Articular chondrocyte of knee joint (primary cell): Measurements from ENCODE around the gene EIF5A. TPM values are rescaled to one million over a fixed set of nuclear protein-coding genes. Genes with fewer than 3 reads are reported as not detected.

ENCODE experiments used
- small RNA-seq: library from RNA; depleted of rRNA; stranded (forward); fragments of <200 nt; gene quantifications from one replicate; pipeline ENCODE3, GENCODE V24; 2012
- total RNA-seq: library from RNA; depleted of rRNA; stranded (reverse); fragments of >200 nt; gene quantifications from 2 replicates; pipeline ENCODE4 v1.2.3, GENCODE V29; 2012

Gene EIF5A
- 575 and 584 TPM in 2 replicates for total RNA-seq

DNA sequence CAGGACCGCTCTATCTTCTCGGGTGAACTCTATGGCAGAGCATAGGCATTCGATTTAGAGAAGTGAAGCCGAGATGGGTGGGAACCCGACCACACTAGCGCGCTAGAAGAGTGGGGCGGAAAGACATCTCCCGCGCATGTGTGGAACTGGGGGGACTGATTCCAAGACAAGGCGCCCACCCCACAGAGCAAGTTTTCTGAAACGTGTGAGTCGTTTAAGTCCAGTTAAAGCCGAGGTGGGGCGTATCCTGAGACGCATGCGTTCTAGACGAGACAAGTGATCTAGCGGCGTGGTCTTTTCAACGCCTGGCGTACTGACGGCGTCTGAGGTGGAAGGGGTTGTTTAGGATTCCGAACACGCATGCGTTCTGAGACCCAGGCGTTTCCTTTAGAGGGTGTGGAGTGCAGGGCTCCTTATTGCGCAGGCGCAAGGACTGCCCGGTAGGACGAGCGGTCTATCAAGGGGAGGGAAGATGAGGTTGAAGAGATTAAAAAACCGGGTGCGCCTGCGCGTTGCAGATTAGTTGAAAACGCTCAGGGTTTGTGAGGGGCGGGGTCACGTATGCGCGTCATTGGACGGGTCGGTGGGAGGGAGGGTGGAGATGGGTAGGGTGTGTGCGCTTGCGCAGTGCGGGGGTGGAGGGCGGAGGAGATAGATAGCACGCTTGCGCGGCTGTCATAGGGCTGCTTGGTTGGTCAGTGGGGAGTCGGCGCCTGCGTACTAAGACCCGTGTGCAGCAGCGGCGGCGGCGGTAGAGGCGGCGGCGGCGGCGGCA is at the start of gene EIF5A:
Gene EIF5A (plus strand): TSS at position 718 of the 775 bp plus-strand sequence. CDS start 2,008 bp downstream, outside the sequence.

DNA sequence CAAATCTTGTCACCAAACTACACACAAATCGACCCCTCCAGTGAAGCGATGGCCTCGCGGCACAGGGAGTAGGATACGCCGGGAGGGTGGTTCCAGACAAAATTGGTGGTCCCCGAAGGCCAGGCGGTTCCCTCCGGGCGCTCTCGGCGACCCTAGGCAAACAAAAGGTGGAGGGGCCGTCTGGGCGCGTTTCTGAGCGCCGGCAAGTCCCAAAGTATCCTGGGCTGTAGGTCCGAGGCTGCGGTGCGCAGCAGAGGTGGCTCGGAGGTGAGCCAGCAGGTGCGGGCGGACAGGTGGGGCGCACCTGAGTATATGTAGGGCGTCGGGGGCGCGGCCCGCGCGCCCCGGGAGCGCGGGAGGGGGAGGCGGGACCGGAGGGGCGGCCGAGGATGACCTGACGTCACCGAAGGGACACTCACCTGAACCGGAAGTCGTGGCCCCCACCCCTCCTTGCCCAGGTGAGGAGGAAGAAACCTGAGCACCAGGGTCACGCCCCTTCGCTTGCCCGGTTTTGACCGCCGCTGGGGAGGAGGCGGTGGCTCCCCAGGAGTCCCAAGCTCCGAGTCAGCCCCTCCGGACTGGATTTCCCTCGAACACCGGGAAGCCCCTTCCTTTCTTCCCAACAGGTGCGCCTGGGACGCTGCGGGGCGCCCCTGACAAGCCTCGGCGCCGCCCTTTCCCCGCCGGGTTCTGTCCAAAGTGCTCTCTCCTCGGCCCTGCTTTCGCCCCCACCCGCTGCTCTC is 45.1 kb upstream of the EIF5A start, which contains the start of gene CLDN7:
Gene CLDN7 (minus strand): TSS at position 287 of the 743 bp plus-strand sequence. CDS start 435 bp downstream, outside the sequence.

DNA sequence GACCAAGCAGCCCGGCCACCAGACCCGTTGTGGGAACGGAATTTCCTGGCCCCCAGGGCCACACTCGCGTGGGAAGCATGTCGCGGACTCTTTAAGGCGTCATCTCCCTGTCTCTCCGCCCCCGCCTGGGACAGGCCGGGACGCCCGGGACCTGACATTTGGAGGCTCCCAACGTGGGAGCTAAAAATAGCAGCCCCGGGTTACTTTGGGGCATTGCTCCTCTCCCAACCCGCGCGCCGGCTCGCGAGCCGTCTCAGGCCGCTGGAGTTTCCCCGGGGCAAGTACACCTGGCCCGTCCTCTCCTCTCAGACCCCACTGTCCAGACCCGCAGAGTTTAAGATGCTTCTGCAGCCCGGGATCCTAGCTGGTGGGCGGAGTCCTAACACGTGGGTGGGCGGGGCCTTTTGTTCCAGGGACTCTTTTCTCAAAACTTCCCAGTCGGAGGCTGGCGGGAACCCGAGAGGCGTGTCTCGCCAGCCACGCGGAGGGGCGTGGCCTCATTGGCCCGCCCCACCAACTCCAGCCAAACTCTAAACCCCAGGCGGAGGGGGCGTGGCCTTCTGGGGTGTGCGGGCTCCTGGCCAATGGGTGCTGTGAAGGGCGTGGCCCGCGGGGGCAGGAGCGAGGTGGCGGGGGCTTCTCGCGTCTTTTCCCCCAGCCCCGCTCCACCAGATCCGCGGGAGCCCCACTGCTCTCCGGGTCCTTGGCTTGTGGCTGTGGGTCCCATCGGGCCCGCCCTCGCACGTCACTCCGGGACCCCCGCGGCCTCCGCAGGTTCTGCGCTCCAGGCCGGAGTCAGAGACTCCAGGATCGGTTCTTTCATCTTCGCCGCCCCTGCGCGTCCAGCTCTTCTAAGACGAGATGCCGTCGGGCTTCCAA is 26.1 kb upstream of the EIF5A start, which contains the start of gene SLC2A4:
Gene SLC2A4 (plus strand): TSS at position 645 of the 879 bp plus-strand sequence. CDS start 217 bp downstream, at position 862.

DNA sequence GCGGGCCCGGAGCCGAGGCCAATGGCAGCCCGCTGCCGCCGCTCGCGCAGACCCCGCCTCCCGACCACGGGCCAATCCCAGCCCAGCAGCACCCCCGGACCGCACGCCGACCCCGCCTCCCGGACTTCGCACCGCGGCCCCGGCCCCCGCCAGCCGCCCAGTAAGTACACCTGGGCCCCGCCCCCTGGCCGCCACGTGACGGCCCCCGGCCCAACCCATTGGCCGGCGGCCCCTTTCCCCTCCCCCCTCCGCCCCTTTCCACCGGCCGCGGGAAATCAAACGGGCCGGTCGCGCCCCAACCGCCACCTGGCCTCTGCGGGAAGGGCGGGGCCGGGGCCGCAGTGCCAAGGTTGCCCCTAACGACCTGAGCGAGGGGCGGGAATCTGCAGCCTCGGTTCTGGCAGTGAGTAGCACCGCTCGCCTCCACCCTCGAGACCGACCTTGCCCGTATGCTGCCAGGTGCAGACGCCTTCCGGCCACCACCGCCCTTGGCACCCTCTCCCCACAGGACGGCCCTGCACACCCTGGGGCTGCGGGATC is 12.7 kb upstream of the EIF5A start, which contains the start of gene YBX2:
Gene YBX2 (minus strand): TSS at position 26 of the 540 bp plus-strand sequence. CDS start 139 bp downstream, outside the sequence.

DNA sequence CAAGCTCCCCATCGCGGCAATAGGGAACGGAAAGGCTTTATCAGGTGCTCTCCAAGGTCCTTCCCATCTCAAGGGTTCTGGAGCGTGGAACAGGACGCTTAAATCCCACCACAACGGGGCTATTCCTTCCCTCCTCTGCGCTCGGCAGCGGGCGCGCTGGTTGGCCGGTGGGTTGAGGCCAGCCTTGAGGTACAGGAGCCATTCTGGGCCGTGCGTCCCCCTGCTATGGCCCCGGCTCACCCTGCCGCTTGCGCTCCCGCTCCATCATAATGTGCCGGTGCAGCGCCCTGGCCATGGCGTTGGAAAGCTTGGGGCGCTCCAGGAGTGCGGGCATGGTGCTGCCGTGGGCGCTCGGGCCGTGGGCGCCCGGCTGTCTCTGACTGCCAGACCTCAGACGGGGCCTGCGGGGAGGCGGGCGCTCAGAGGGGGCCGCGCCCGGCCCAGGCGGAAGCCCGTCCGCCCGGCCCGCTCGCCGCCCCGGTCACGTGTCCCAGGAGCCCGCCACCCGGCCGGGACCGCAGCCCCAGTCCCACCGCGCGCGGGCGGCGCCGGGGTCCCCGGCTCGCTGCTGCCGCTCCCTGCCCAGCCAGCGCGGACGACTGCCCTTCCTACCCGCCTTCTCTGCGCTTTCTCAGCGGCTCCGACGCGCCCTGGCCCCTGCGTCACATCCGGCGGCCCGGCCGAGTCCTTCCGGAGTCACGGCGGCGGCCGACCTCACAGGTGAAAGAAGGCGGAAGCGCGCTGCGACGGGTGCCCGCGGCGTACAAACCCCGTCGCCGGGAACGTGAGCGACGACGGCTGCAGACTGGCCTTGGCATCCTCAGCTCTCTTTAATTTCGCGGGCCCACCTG is 7.5 kb downstream of the EIF5A start, which contains the start of gene GPS2:
Gene GPS2 (minus strand): TSS at position 642 of the 851 bp plus-strand sequence. CDS start 308 bp downstream, at position 334.

DNA sequence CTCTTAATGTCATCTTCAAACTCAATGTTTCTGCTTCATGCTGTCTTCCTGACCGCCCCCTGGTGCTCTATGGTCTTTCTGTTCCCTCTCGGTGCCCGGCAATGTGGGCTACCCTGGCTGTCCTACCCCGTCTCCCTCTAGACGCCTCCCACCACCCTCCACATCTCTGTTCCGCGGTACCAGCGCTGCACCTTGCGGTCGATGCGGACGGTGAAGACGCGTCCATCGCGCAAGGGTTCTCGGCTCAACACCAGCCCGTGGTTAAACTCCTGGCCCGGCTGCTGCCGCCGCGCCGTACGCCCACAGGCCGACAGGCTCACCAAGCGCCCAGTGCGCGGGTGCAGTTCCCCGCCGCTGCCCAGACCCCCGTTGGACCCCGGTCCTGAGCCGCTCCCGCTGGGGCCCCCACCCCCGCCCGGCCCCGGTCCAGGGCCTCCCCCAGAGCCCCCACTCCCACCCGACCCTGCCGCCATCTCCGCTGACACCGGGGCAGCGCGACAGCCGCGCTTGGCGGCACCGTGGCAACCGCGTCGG is 21.5 kb downstream of the EIF5A start, which contains the start of gene NEURL4:
Gene NEURL4 (minus strand): TSS at position 496 of the 534 bp plus-strand sequence. CDS start 23 bp downstream, at position 473.

DNA sequence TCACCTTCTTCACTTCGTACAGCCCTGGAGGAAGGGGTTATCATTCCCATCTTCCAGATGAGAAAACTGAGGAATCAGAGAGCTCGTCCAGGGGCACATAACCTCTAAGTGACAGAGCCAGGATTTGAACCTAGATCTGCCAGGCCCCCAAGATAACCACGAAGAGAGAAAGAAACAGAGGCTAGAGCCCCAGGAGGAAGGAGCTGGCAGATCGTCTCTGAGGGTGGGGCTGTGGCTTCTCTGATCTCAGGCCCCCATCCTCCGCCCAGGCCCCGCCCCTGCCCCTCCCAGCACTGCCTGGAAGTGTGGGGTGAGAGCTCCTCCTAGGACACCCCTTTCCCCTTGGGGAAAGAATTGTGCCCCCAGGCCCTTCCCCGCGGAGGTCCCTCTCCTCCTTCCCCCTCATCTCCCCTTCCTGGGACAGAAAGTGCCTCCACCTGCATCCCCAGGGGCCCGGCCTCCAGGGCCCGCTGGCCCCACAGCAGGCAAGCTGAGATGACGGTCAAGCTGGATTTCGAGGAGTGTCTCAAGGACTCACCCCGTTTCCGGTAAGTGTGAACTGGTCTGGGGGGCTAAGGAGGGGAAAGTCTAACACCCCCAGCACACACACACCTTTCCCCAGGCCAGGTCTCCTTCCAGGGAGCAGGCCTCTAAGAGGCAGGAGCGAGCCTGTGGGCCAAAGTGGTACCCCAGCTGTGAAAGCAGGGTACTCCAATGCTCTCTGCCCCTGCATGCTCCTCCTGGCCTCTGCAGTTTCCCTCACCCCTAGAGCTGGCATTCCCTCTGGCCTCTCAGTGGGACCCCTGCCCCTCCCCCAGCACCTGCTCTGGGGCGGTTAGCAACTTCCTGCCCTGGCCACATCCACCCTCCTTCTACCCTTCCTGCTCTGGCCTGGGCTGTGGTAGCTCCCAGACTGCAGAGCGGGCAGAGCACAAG is 29.1 kb downstream of the EIF5A start, which contains the start of gene ACAP1:
Gene ACAP1 (plus strand): TSS at position 290 of the 936 bp plus-strand sequence. CDS start 206 bp downstream, at position 496.

DNA sequence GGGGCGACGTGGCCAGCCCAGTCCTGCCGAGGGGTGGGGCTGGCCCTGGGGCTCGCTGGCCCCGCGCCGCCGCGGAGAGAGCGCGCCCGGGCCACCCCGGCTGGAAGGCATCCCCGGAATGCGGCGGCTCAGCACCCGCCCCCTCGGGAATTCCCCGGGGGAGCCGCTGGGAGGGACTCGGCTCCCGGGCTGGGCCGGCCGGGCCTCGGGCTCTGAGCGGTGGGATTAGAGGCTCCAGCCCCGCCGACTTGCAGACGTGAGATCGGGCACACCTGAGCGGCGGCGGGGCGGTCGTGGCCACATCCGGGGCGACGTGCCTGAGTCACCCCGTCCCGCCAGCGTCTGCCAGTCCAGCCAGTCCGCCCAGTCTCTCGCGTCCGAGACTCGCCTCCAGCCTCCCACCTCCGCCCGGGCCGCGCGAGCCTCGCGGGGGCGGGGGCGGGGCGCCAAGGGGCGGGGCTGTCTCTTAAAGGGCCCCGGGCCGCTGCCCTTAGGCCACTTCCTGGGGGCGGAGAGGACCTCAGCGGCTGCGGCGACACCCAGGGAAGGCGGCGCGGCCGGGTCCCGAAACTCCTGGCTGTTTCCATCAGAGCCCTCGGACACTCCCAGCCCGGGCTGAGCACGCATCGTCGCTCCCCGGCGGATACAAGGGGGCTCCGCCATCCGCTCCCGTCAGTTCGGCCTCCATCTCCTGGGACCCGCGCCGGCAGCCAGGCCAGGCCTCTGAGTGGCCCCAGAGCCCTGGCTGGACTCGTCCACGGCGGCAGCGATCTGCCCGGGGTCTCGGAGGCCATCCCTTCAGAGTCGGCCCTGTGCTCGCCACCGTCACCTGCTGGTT is 44.5 kb downstream of the EIF5A start, which contains the start of gene KCTD11:
Gene KCTD11 (plus strand): TSS at position 498 of the 838 bp plus-strand sequence.

DNA sequence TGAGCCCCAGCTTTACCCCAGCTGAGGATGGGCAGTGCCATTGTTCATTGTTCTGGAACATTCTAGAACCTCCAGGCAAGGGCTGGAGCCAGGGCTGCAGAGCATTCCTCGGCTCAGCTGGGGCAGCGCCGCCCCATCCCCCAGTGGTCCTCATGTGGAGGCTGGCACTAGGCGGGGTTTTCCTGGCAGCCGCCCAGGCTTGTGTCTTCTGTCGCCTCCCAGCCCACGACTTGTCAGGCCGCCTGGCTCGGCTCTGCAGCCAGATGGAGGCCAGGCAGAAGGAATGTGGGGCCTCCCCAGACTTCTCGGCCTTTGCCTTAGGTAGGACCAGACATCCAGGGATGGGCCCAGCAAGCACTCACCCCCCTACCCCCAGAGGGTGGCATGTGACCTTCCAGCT is 47.6 kb downstream of the EIF5A start, which contains the start of gene TMEM95:
Gene TMEM95 (plus strand): TSS at position 104 of the 400 bp plus-strand sequence. CDS start 49 bp downstream, at position 153.

Small RNA genes lying within 50 kb of the gene (small RNA-seq; reads per million reads assigned to genes)
- gene AC026954.2: not detected
- gene RF00019: not detected

Other genes with a start within 250 kb of the EIF5A start
- gene CLEC10A, start 227.4 kb upstream of the EIF5A start, total RNA-seq: not detected in 2 replicates
- not detected in 2 replicates for gene ASGR2, start 192.8 kb upstream of the EIF5A start, total RNA-seq
- gene ASGR1, start 128.3 kb upstream of the EIF5A start, total RNA-seq: 0.65 and 0.76 TPM in 2 replicates
- 7.7 and 8.8 TPM in 2 replicates for gene DLG4, start 87.8 kb upstream of the EIF5A start, total RNA-seq
- 205 and 214 TPM in 2 replicates for gene ACADVL, start 87.7 kb upstream of the EIF5A start, total RNA-seq
- 54.4 and 63.1 TPM in 2 replicates for gene DVL2, start 73.1 kb upstream of the EIF5A start, total RNA-seq
- gene PHF23, start 68.2 kb upstream of the EIF5A start, total RNA-seq: 34.4 and 38.5 TPM in 2 replicates
- gene GABARAP, start 65.2 kb upstream of the EIF5A start, total RNA-seq: 315 and 440 TPM in 2 replicates
- gene CTDNEP1, start 55.9 kb upstream of the EIF5A start, total RNA-seq: 30.1 and 39.5 TPM in 2 replicates
- 31.6 and 39.1 TPM in 2 replicates for gene ELP5, start 55.4 kb upstream of the EIF5A start, total RNA-seq
- gene CLDN7, start 45.1 kb upstream of the EIF5A start, total RNA-seq: 2.4 and 2.7 TPM in 2 replicates
- 0.11 TPM in 1 of 2 replicates, not detected in the other for gene SLC2A4, start 25.9 kb upstream of the EIF5A start, total RNA-seq
- 0.13 TPM in 1 of 2 replicates, not detected in the other for gene YBX2, start 13.0 kb upstream of the EIF5A start, total RNA-seq
- 38.2 and 42.2 TPM in 2 replicates for gene GPS2, start 7.7 kb downstream of the EIF5A start, total RNA-seq
- 7.7 and 13.2 TPM in 2 replicates for gene NEURL4, start 21.7 kb downstream of the EIF5A start, total RNA-seq
- gene ACAP1, start 28.9 kb downstream of the EIF5A start, total RNA-seq: 0.11 and 0.26 TPM in 2 replicates
- 8.9 and 11.2 TPM in 2 replicates for gene KCTD11, start 44.5 kb downstream of the EIF5A start, total RNA-seq
- not detected in 2 replicates for gene TMEM95, start 47.5 kb downstream of the EIF5A start, total RNA-seq
- 4.1 and 4.6 TPM in 2 replicates for gene TNK1, start 73.5 kb downstream of the EIF5A start, total RNA-seq
- gene PLSCR3, start 86.9 kb downstream of the EIF5A start, total RNA-seq: 19.6 and 21.7 TPM in 2 replicates
- 30.4 and 56.3 TPM in 2 replicates for gene TMEM256, start 96.5 kb downstream of the EIF5A start, total RNA-seq
- 6.9 and 8.6 TPM in 2 replicates for gene NLGN2, start 100.2 kb downstream of the EIF5A start, total RNA-seq
- not detected in 2 replicates for gene SPEM1, start 112.7 kb downstream of the EIF5A start, total RNA-seq
- not detected in 2 replicates for gene SPEM2, start 118.0 kb downstream of the EIF5A start, total RNA-seq
- gene SPEM3, start 121.2 kb downstream of the EIF5A start, total RNA-seq: not detected in 2 replicates
- 2.5 and 2.8 TPM in 2 replicates for gene TMEM102, start 127.8 kb downstream of the EIF5A start, total RNA-seq
- 0.76 and 0.91 TPM in 2 replicates for gene FGF11, start 131.9 kb downstream of the EIF5A start, total RNA-seq
- 5.2 and 5.4 TPM in 2 replicates for gene CHRNB1, start 137.4 kb downstream of the EIF5A start, total RNA-seq
- 40.2 and 41.4 TPM in 2 replicates for gene ZBTB4, start 172.0 kb downstream of the EIF5A start, total RNA-seq
- gene SLC35G6, start 173.8 kb downstream of the EIF5A start, total RNA-seq: not detected in 2 replicates
- gene POLR2A, start 176.7 kb downstream of the EIF5A start, total RNA-seq: 85.8 and 100.0 TPM in 2 replicates
- 11.6 and 16.1 TPM in 2 replicates for gene TNFSF12, start 241.4 kb downstream of the EIF5A start, total RNA-seq